ENCODE results near the gene CPB2.

DNA sequence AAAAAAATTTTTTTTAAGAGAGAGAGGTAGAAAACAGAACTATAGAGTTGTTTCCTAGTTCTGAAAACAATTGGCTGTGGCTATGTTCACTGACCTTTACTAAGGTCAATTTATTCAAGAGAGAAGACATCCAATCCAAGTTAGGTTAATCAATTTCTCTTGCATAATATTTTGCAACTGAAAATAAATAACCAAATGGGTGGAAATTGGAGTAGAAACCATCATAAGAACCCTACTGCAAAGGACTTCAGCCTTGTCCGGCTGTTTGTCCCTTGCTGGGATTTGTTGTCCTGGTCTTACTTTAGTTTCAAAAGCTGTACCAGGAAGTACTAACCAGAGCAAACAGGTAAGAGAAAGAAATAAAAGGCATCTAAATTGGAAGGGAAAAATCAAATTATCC, 29.0 kb downstream of the CPB2 start:
- TF ChIP-seq CTCF (IDR thresholded peaks at IDR 0.05; ENCODE audit: low read depth, low read length, poor library complexity, severe bottlenecking) (no peak), EZH2phosphoT487 (IDR thresholded peaks at IDR 0.05; ENCODE audit: borderline replicate concordance, low read length) (no peak)

Data from DOHH2 (cell line).